HG03432 (cell line): ENCODE data around the gene ZNF276.
"Not testable (repeated sequence)": the region's sequence is repeated elsewhere in the genome, so short reads cannot be mapped to it uniquely, and the experiment has no call there.

ENCODE experiments used
- ATAC-seq: cut with Tn5 transposase; IDR thresholded peaks from one replicate; pipeline ENCODE4 v1.9.1; 2021; ENCODE audit warnings: mild to moderate bottlenecking, moderate library complexity; ENCODE audit not compliant: unreplicated experiment

The ZNF276 gene

DNA sequence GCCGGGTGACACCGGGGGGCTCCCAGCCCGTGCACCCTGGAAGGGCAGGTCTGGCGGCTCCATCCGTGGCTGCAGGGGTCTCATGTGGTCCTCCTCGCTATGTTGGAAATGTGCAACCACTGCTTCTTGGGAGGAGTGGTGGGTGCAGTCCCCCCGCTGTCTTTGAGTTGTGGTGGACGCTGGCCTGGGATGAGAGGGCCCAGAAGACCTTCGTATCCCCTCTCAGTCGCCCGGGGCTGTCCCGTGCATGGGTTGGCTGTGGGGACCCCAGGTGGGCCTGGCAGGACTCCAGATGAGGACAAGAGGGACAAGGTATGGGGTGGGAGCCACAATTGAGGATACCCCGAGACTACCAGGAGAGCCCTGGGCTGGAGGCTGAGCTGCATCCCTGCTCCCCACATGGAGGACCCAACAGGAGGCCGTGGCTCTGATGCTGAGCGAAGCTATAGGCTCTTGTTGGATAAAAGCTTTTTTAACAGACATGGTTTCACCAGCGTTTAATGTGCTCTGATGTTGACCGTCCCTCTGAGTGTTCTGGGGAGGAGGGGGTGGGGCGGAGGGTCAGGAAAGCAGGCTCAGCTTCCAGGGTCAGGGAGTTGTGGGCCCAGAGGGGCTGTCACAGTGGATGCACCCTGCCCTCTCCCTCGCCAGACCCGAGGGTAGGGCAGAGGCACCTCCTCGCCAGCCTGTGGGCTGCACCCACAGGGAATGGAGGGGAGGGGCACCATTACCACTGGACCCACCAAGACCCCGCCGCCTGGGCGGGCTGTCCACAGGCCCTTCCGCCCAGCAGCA is 25.3 kb upstream of the ZNF276 start:
- no peak for ATAC-seq

GRCh38 chr16:89696670-89697128 is 24.6 kb upstream of the ZNF276 start:
- no peak for ATAC-seq

- no peak for ATAC-seq
Observed at GRCh38 chr16:89697161-89697615, 24.1 kb upstream of the ZNF276 start.

DNA sequence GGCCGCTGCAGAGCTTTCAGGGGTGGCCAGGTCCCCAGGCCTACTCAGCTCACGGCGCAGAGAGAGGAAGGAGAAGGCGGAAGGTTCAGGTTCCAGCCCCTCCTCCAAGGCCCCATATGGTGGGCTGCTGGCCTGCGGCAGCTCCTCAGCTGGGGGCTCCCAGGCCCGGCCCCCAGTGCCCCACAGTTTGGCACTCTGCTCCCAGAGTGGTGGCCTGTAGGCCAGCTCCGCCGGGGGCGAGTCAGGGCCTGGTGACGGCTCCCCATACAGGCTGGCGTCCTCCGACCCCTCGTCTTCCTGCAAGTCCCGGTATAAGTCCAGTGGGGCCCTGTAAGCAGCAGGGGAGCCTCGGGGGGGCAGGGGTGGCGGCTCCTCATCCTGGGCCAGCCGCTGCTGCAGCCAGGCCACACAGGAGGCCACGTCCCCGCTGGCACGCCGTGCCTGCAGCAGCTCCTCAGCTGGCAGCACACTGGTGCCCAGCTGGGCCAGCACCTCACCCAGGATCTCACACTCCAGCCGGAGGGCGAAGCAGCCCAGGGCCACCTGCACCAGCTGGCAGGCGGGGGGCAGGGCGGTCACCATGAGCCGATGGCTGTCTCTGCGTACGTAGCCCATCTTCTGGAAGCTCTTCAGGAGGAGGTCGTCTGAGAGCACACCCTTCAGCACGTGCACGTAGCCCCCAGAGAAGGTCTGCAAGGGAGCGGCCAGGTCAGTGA is 23.6 kb upstream of the ZNF276 start:
- ATAC-seq = no peak

GRCh38 chr16:89698717-89699116 is 22.6 kb upstream of the ZNF276 start:
- not testable (repeated sequence) for ATAC-seq

GRCh38 chr16:89699629-89700099 is 21.7 kb upstream of the ZNF276 start:
- not testable (repeated sequence) for ATAC-seq

DNA sequence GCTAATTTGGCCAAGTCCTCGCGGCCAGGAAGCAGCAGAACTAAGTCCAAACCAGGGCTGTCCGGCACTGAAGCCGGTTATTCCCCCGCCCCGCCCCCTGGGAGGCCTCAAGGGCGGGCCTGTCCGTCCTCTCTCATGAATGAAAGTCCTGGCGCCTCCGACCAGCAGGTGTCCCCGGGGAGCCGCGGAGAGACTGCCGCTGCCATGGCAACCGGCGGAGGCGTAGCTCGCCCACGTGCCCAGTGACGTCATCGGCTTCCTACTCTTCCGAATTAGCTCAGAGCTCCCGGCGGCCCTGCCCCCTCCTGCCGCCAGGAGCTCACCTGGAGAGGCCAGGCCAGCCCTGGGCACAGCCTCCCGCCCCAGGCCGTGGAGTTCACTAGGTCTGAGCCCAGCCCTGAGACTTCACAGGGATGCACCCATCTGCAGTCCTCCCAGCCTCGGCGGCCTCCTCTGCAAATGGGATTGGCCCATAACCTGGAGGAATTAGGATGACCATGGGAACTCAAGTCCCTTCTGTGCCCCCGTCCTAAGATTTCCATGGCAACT is 21.2 kb upstream of the ZNF276 start:
- peak; percentile 44 for ATAC-seq

- ATAC-seq = peak; percentile 18
Observed at GRCh38 chr16:89700649-89701424, 20.5 kb upstream of the ZNF276 start.

DNA sequence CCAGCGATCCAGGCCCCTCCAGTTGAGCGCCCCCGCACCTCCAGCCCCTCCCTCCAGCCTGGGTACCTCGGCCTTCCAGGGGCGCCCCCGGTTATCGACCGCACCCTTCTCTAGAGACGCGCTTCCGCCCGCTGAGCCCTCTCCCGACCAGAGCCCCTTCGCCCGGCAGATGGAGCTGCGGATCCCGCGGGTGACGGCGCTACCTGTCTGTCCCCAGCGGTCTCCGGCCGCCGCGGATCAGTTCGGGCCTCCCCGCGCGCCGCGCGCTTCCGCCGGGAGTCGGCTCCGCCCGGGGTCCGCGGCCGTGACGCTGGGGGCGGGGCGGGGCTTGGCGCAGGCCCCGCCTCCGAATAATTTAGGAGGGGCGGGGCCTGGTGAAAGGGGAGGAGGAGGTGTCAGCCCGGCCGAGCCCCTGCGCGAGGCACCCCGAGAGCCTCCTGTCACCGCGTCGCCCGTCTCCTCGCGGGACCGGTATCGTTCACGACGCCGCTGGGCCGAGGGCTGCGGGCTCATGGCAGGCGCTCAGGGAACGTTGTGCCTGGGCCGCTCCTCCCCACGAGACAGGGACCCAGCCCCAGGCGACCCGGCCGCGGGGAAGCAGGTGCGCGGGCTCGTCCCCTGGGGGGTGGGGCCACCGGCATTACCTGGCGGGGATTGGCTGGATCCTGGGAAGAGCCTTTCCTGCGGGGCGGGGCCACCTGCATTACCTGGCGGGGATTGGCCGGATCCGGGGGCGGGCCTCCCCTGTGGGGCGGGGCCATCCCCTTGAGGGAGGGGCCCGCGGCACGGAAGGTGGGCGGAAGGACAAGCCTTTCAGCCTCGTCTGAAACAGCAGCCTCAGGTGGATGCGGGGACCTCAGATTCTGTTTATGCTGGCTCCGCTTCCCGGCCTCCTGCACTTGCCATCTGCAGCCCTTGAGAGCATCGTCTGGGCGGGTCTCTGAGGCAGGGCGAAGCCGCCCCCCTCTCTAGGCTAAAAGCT is 19.6 kb upstream of the ZNF276 start, which contains the start of gene SPATA2L:
SPATA2L (minus strand) TSS at position 281 of the 982 bp plus-strand sequence. CDS start 473 bp downstream, outside the sequence.
- ATAC-seq = peak; percentile 62

DNA sequence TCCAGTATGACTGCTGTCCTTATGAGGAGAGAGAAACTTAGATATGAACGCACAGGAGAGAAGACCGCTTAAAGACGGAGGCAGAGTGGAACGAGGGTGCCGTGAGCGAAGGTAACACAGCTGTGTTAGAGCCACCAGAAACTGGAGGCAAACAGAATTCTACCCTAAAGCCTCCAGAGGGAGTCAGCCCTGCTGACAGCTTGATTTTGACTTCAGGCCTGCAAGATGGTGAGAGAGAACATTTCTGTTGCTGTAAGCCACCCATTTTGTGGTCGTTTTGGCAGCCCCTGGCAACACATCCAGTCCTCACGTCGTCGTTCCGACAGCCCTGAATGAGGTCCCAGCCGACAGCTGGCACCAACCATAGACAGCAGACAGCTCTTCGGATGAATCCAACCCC is 17.1 kb upstream of the ZNF276 start:
- ATAC-seq = no peak

GRCh38 chr16:89705006-89705405 is 16.3 kb upstream of the ZNF276 start:
- ATAC-seq = no peak

GRCh38 chr16:89706518-89707260 is 14.6 kb upstream of the ZNF276 start:
- no peak for ATAC-seq

GRCh38 chr16:89707695-89708094 is 13.6 kb upstream of the ZNF276 start:
- no peak for ATAC-seq

GRCh38 chr16:89708481-89708931 is 12.8 kb upstream of the ZNF276 start:
- ATAC-seq = no peak

DNA sequence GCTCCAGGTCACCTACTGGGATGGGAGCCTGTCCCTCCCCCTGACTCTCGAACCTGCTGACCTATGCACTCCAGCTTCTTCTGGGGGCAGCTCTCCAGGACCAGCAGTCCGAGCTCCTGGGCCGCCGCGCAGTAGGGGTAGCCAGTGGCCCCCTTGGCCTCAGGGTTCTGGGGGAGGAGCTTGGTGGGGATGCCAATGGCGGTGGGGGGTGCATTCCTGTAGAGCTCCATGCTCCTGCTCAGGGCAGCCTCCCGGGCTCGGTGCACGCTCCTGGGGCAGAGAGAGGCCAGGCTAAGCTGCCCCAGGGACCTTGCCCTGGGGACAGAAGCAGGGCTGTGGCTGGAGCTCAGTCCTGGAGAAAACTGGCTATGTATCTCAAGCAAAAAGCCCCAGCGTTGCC is 12.2 kb upstream of the ZNF276 start:
- ATAC-seq = no peak

DNA sequence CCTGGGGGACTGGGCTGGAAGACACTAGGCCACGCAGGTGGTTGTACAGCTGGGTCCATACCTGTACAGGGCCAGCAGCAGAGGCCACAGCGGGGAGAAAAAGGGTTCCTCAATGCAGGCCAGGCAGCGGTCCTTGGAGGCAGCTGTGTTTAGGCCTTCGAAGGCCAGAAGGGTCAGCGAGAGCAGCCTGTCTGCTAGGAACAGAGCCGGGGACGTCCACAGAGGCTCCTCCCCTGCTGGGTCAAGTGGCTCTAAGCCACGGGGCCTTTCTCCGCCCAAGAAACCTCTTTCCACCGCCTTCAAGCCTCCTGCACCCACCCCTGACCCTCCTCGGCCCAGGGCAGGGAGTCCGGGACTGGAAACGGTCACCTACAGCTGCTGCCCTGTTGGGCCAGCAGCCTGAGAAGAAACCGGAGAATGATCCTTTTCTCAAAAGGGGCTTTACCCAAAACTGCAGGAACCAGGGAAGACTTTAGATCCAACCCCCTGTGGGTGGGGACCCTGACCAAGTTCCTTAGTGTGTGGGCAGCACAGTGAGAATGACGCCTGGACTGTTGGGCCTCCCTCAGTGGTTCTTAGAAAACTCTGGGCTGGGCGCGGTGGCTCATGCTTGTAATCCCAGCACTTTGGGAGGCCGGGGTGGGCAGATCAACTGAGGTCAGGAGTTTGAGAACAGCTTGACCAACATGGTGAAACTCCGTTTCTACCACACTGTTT is 11.5 kb upstream of the ZNF276 start:
- no peak for ATAC-seq

- no peak for ATAC-seq
Observed at GRCh38 chr16:89710709-89711564, 10.4 kb upstream of the ZNF276 start.
